A549 (cell line): Measurements from ENCODE around the gene CBLC.

Source experiments
- CHD4 ChIP-seq: fragments of 200-600 bp; sonication (generic); IDR thresholded peaks from 2 replicates; pipeline ENCODE4 v1.6.1; 2016; ENCODE audit warnings: antibody characterized with exemption, mild to moderate bottlenecking, borderline replicate concordance
- EP300 ChIP-seq, 2 experiments: fragments of >200 bp; sonication (Bioruptor Twin); formaldehyde crosslinking; IDR thresholded peaks; 2 replicates in 1 of 2; 3 replicates in 1 of 2; pipeline ENCODE4 v1.6.1; 2016 to 2017
- JUN ChIP-seq, 2 experiments: fragments of >200 bp; sonication (Bioruptor Twin); formaldehyde crosslinking; IDR thresholded peaks; 2 replicates in 1 of 2; 3 replicates in 1 of 2; pipeline ENCODE4 v1.6.1; 2016 to 2017
- POLR2A ChIP-seq: IDR thresholded peaks from 2 replicates; pipeline ENCODE4 v1.6.1; 2012; ENCODE audit warnings: mild to moderate bottlenecking, low read length
- RAD21 ChIP-seq, 2 experiments: fragments of >200 bp in 1 of 2; sonication (Bioruptor Twin) in 1 of 2; formaldehyde crosslinking in 1 of 2; IDR thresholded peaks in 1 of 2; conservative IDR thresholded peaks in 1 of 2; 2 replicates in 1 of 2; 3 replicates in 1 of 2; pipeline ENCODE4 v1.6.1; 2012 to 2018; ENCODE audit warnings: inconsistent platforms in 1 of 2
- RCOR1 ChIP-seq: fragments of 150-350 bp; IDR thresholded peaks from 2 replicates; pipeline ENCODE4 v1.6.1; 2014; ENCODE audit warnings: antibody characterized with exemption, low read length, low read depth
- TF ChIP-seq, protein P1 (sequence below): fragments of >200 bp; sonication (Bioruptor Twin); formaldehyde crosslinking; IDR thresholded peaks from 3 replicates; pipeline ENCODE4 v1.5.1; 2016
- TF ChIP-seq, protein P2 (sequence below): IDR thresholded peaks from 2 replicates; pipeline ENCODE4 v1.6.1; 2012; ENCODE audit warnings: low read depth, borderline replicate concordance

DNA sequence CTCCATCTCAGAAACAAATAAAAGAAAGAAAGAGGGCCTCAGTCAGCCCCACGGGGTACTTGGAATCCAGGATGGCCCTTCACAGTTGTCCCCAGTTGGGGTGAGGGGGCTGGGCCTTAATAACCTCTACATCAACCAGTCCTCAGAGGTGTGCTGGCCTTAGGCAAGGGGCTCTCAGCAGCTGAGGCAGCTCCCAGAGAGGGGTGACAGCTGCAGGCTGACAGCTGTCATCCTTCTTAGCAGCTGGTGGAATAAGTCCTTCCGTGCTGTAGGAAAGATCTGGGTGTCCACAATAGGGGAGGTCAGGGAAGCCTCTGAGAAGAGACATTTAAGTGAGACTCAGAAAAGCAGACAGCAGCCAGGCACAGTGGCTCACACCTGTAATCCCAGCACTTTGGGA lies 38.6 kb downstream of the CBLC start:
- TF ChIP-seq, protein P1, sequence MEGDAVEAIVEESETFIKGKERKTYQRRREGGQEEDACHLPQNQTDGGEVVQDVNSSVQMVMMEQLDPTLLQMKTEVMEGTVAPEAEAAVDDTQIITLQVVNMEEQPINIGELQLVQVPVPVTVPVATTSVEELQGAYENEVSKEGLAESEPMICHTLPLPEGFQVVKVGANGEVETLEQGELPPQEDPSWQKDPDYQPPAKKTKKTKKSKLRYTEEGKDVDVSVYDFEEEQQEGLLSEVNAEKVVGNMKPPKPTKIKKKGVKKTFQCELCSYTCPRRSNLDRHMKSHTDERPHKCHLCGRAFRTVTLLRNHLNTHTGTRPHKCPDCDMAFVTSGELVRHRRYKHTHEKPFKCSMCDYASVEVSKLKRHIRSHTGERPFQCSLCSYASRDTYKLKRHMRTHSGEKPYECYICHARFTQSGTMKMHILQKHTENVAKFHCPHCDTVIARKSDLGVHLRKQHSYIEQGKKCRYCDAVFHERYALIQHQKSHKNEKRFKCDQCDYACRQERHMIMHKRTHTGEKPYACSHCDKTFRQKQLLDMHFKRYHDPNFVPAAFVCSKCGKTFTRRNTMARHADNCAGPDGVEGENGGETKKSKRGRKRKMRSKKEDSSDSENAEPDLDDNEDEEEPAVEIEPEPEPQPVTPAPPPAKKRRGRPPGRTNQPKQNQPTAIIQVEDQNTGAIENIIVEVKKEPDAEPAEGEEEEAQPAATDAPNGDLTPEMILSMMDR = no peak
- TF ChIP-seq RAD21 (conservative IDR thresholded peaks at IDR 0.05 in 1 of 2, IDR thresholded peaks at IDR 0.05 in 1 of 2) = no peak
- TF ChIP-seq JUN (IDR thresholded peaks at IDR 0.05) = no peak
- TF ChIP-seq, protein P2, sequence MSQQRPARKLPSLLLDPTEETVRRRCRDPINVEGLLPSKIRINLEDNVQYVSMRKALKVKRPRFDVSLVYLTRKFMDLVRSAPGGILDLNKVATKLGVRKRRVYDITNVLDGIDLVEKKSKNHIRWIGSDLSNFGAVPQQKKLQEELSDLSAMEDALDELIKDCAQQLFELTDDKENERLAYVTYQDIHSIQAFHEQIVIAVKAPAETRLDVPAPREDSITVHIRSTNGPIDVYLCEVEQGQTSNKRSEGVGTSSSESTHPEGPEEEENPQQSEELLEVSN = no peak
- no peak for TF ChIP-seq POLR2A
- TF ChIP-seq EP300 (IDR thresholded peaks at IDR 0.05) = no peak
- no peak for TF ChIP-seq RCOR1
- TF ChIP-seq CHD4 = no peak
